CD14-positive monocyte (primary cell): ENCODE measurements around the gene SWT1. TPM values are rescaled to one million over a fixed set of nuclear protein-coding genes. Genes with fewer than 3 reads are reported as not detected.
A peak's percentile ranks its signal among the peaks of the same experiment; 100 is the strongest.

Experiments
- DNase-seq, 3 donors: peaks; one replicate each; pipeline ENCODE4 v3.0.0-alpha.2; 2011 to 2022
- H2AFZ ChIP-seq: 2 replicates; pipeline ENCODE4 v1.6.0; 2012; ENCODE audit warnings: mild to moderate bottlenecking, low read depth, low read length, inconsistent platforms; ENCODE audit not compliant: insufficient read depth, poor library complexity, severe bottlenecking
- H3K27ac ChIP-seq, 2 donors: 1 replicate in 1 of 2; 2 replicates in 1 of 2; pipeline ENCODE4 v1.5.1; 2012 to 2013; ENCODE audit warnings: low read length in 2 of 2, control low read depth in 1 of 2, inconsistent platforms in 1 of 2, low read depth in 1 of 2, mild to moderate bottlenecking in 1 of 2
- H3K27me3 ChIP-seq, 2 donors: one replicate each; pipeline versions ENCODE4 v1.6.0 to v1.6.1; 2011 to 2013; ENCODE audit warnings: low read length in 2 of 2; ENCODE audit not compliant: control insufficient read depth in 2 of 2, insufficient read depth in 2 of 2
- H3K36me3 ChIP-seq, 2 donors: replicated peaks in 1 of 2; 1 replicate in 1 of 2; 2 replicates in 1 of 2; pipeline versions ENCODE4 v1.5.1 to v1.6.1; 2012 to 2013; ENCODE audit warnings: low read length in 2 of 2, control low read depth in 1 of 2, inconsistent platforms in 1 of 2, mild to moderate bottlenecking in 1 of 2; ENCODE audit not compliant: insufficient read depth in 2 of 2, control insufficient read depth in 1 of 2
- H3K4me1 ChIP-seq, 2 donors: 1 replicate in 1 of 2; 2 replicates in 1 of 2; pipeline versions ENCODE4 v1.5.1 to v1.6.1; 2012 to 2013; ENCODE audit warnings: low read length in 2 of 2, control low read depth in 1 of 2, inconsistent platforms in 1 of 2, mild to moderate bottlenecking in 1 of 2, moderate library complexity in 1 of 2; ENCODE audit not compliant: insufficient read depth in 2 of 2, control insufficient read depth in 1 of 2
- H3K4me2 ChIP-seq: replicated peaks from 2 replicates; pipeline ENCODE3; 2012; ENCODE audit warnings: low read length, moderate library complexity, mild to moderate bottlenecking; ENCODE audit not compliant: poor library complexity, severe bottlenecking; ENCODE audit errors: extremely low read depth
- H3K4me3 ChIP-seq, 3 experiments: fragments of 200-600 bp in 1 of 3; sonication (generic) in 1 of 3; replicated peaks in 1 of 3; 1 replicate in 2 of 3; 2 replicates in 1 of 3; pipeline ENCODE4 v1.5.1; 2011 to 2013; ENCODE audit warnings: low read length in 3 of 3, mild to moderate bottlenecking in 3 of 3, control low read depth in 2 of 3, low read depth in 2 of 3, inconsistent platforms in 1 of 3, moderate library complexity in 1 of 3
- H3K79me2 ChIP-seq: 2 replicates; pipeline ENCODE4 v1.6.0; 2012; ENCODE audit warnings: mild to moderate bottlenecking, control low read depth, inconsistent platforms, low read length, moderate library complexity; ENCODE audit not compliant: insufficient read depth
- H3K9ac ChIP-seq: 2 replicates; pipeline ENCODE4 v1.6.0; 2017; ENCODE audit warnings: low read length, mild to moderate bottlenecking; ENCODE audit not compliant: insufficient read depth, poor library complexity, severe bottlenecking
- H3K9me3 ChIP-seq, 2 donors: replicated peaks in 1 of 2; 1 replicate in 1 of 2; 2 replicates in 1 of 2; pipeline versions ENCODE4 v1.5.1 to v1.6.1; 2012 to 2013; ENCODE audit warnings: low read length in 2 of 2, control low read depth in 1 of 2; ENCODE audit not compliant: control insufficient read depth in 1 of 2, insufficient read depth in 1 of 2
- H4K20me1 ChIP-seq: 2 replicates; pipeline ENCODE4 v1.6.0; 2012; ENCODE audit warnings: mild to moderate bottlenecking, low read length, control low read depth, moderate library complexity; ENCODE audit not compliant: insufficient read depth
- H3K27ac Mint-ChIP-seq, 7 donors: one replicate each; pipeline ENCODE4 v1.8.0; 2020; ENCODE audit warnings: mild to moderate bottlenecking in 7 of 7, mixed read lengths in 7 of 7, moderate library complexity in 6 of 7, inconsistent platforms in 2 of 7
- H3K27me3 Mint-ChIP-seq, 3 donors: one replicate each; pipeline ENCODE4 v1.8.0; 2021 to 2022; ENCODE audit warnings: low read depth in 3 of 3, mild to moderate bottlenecking in 3 of 3, mixed read lengths in 3 of 3, moderate library complexity in 3 of 3, inconsistent platforms in 1 of 3
- H3K36me3 Mint-ChIP-seq, 2 donors: one replicate each; pipeline ENCODE4 v1.8.0; 2020; ENCODE audit warnings: mixed read lengths in 2 of 2, inconsistent platforms in 1 of 2, mild to moderate bottlenecking in 1 of 2
- H3K4me1 Mint-ChIP-seq: one replicate; pipeline ENCODE4 v1.8.0; 2020; ENCODE audit warnings: mild to moderate bottlenecking, mixed read lengths
- H3K4me3 Mint-ChIP-seq, 2 donors: one replicate each; pipeline ENCODE4 v1.8.0; 2020; ENCODE audit warnings: mild to moderate bottlenecking in 2 of 2, mixed read lengths in 2 of 2, moderate library complexity in 1 of 2
- H3K9me3 Mint-ChIP-seq, 7 donors: one replicate each; pipeline ENCODE4 v1.8.0; 2020 to 2022; ENCODE audit warnings: mixed read lengths in 7 of 7, mild to moderate bottlenecking in 6 of 7, moderate library complexity in 6 of 7, inconsistent platforms in 2 of 7
- WGBS: methylation state at CpG from one replicate; pipeline ENCODE4 v1.1.5; 2013; ENCODE audit warnings: missing lambda C conversion rate; ENCODE audit not compliant: insufficient coverage; 5-methylcytosine and 5-hydroxymethylcytosine counted together
- intact Hi-C, 2 donors: fragments of 100-400 bp; cut with micrococcal nuclease; formaldehyde crosslinking; loops; one replicate each; pipeline versions ENCODE4 v1.15.0 to v1.15.1; 2023
- polyA plus RNA-seq, 3 donors: library from polyadenylated mRNA; depleted of rRNA in 1 of 3; unstranded in 2 of 3; stranded (reverse) in 1 of 3; fragments of 300-500 nt in 2 of 3; fragments of >200 nt in 1 of 3; fragmentation: Illumina TruSeq in 2 of 3; gene quantifications; 1 replicate in 2 of 3; 2 replicates in 1 of 3; pipeline ENCODE4 v1.2.3, GENCODE V29; 2012 to 2021
- TF ChIP-seq, protein P1 (sequence below): fragments of 200-600 bp; IDR thresholded peaks from one replicate; pipeline ENCODE4 v1.8.0; 2022; ENCODE audit warnings: antibody characterized with exemption, mild to moderate bottlenecking

SWT1 gene
- polyA plus RNA-seq, 3 donors = 0.89 to 2.8 (median 1.7) TPM

DNA sequence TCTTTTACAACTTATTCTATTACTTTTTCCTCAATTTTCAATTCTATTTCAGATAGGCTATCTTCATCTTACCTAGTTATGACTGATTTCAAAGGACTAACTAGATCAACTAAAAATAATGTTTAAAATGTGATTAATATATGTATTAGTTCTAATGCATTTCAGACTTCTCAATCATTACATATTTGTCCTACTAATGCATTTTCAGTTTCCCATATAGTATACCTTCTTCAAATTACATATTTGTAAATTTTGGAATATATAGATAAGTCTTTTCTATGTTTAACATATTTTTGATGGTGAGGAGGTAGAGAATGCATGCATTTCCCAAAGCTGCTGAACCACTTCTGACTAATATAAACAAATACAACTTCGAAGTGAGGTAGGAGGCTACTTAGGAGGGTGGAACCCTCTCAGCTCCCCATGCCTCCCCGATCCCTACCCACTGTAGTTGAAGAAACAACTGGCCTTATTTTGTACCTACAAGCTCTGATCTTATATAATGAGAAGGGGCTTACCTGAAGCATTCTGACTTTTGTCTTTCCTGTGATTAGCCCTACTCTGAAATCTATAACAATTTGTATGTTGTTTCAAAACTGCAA, 2.0 kb upstream of the SWT1 start:
- no peak overlapping the region for H3K9ac ChIP-seq
- H3K4me3 Mint-ChIP-seq = peak overlapping the region; percentile 95 to 99
- TF ChIP-seq, protein P1, sequence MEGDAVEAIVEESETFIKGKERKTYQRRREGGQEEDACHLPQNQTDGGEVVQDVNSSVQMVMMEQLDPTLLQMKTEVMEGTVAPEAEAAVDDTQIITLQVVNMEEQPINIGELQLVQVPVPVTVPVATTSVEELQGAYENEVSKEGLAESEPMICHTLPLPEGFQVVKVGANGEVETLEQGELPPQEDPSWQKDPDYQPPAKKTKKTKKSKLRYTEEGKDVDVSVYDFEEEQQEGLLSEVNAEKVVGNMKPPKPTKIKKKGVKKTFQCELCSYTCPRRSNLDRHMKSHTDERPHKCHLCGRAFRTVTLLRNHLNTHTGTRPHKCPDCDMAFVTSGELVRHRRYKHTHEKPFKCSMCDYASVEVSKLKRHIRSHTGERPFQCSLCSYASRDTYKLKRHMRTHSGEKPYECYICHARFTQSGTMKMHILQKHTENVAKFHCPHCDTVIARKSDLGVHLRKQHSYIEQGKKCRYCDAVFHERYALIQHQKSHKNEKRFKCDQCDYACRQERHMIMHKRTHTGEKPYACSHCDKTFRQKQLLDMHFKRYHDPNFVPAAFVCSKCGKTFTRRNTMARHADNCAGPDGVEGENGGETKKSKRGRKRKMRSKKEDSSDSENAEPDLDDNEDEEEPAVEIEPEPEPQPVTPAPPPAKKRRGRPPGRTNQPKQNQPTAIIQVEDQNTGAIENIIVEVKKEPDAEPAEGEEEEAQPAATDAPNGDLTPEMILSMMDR = no peak
- H3K27ac ChIP-seq = no peak overlapping the region
- H3K27ac Mint-ChIP-seq = peak overlapping the region; percentile 97 to 99 (median 99)
- H3K9me3 ChIP-seq = no peaks in the 10 kb centered on the region
- no peak for DNase-seq
- no peaks in the 10 kb centered on the region for H4K20me1 ChIP-seq
- WGBS = no CpG with 5 or more reads among the region's 2 CpGs
- no peak overlapping the region for H2AFZ ChIP-seq
- peak overlapping the region; percentile 82 for H3K4me2 ChIP-seq
- peaks cover 22 to 46% of the 10 kb centered on the region in 2 donors for H3K4me1 ChIP-seq
- no peaks in the 10 kb centered on the region for H3K27me3 ChIP-seq
- H3K27me3 Mint-ChIP-seq = peaks cover 0 to 3% (median 0%) of the 10 kb centered on the region in 3 donors
- intact Hi-C loops = loop anchor here (5.0 to 10.0 kb wide), 7 partner anchors 113 to 1220 kb away; partner anchors contain the start of genes IVNS1ABP (in 2 of the 2), EDEM3 (in 1 of the 2), ODR4 (in 1 of the 2) and TPR (in 1 of the 2)
- peaks cover 42% of the 10 kb centered on the region for H3K4me1 Mint-ChIP-seq
- H3K36me3 ChIP-seq = peaks cover 13 to 18% of the 10 kb centered on the region in 2 donors
- peaks cover 10 to 16% of the 10 kb centered on the region in 2 donors for H3K36me3 Mint-ChIP-seq
- peaks cover 0 to 2% (median 0%) of the 10 kb centered on the region in 7 donors for H3K9me3 Mint-ChIP-seq
- H3K4me3 ChIP-seq = peak overlapping the region in 1 of 3 experiments; percentile 87
- peaks cover 39% of the 10 kb centered on the region for H3K79me2 ChIP-seq

DNA sequence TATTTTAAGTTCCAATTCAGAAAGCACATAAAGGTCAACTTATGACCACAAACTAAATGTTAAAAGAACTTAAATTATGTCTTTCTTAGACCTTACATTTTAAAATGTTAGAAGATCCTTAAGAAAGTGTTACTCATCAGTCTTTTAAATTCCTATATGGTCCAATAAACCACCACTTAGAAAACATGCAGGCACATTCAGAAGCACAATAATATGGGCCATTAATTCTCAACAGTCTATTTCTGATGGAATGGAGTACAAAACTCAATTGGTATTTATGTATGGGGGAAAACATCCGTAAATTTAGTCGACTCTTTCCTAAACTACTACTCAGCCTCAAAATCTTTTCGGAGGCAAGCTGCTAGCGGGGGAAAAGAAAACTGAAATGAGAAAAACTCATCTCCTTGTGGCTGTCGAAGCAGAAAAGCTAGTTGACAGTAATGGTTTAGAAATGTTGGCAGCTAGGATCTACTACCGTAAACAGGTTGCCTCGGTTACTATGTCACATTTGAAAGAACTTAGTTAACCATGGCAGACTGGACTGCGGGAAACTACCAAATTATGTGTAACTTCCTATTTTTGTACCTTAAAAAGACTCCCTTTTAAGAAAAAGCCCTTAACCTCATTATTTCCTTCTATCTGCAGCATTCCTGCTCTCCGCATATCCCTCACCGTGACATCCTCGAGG, 1.2 kb upstream of the SWT1 start:
- WGBS = 0% methylated on average over 6 of the region's 11 CpGs
- H3K4me3 ChIP-seq = peak overlapping the region; percentile 80 to 90 (median 87)
- peaks cover 39% of the 10 kb centered on the region for H3K79me2 ChIP-seq
- DNase-seq = peak; percentile 54 to 82 (median 68)
- Mint-ChIP-seq H3K27me3 (peaks cover 0 to 3% (median 0%) of the 10 kb centered on the region in 3 donors), H3K36me3 (peaks cover 5 to 9% of the 10 kb centered on the region in 2 donors), H3K4me3 (peak overlapping the region; percentile 95 to 99), H3K9me3 (peaks cover 0 to 2% (median 0%) of the 10 kb centered on the region in 7 donors), H3K27ac (peak overlapping the region; percentile 97 to 99 (median 99)), H3K4me1 (peaks cover 42% of the 10 kb centered on the region)
- intact Hi-C loops = loop anchor here (2.0 to 10.0 kb wide), 8 partner anchors 113 to 1219 kb away; partner anchors contain the start of genes EDEM3 (in 2 of the 2), IVNS1ABP (in 2 of the 2), ODR4 (in 1 of the 2) and TPR (in 1 of the 2)
- H3K9me3 ChIP-seq = no peaks in the 10 kb centered on the region
- H2AFZ ChIP-seq = peak overlapping the region; percentile 77
- peak overlapping the region; percentile 96 to 98 for H3K27ac ChIP-seq
- peak overlapping the region; percentile 98 for H3K9ac ChIP-seq
- H3K4me2 ChIP-seq = peak overlapping the region; percentile 82
- TF ChIP-seq, protein P1 = no peak
- no peaks in the 10 kb centered on the region for H3K27me3 ChIP-seq
- no peaks in the 10 kb centered on the region for H4K20me1 ChIP-seq
- H3K4me1 ChIP-seq = peaks cover 22 to 46% of the 10 kb centered on the region in 2 donors
- H3K36me3 ChIP-seq = peaks cover 6 to 11% of the 10 kb centered on the region in 2 donors
